Duodenal mucosa (tissue), 2 donors: Measurements from ENCODE around the gene RASA2.

Experiments used
- H3K27ac ChIP-seq: one replicate; pipeline ENCODE4 v1.7.0; 2013; ENCODE audit warnings: low read depth, low read length
- H3K27me3 ChIP-seq, 2 donors: one replicate each; pipeline ENCODE4 v1.7.0; 2013; ENCODE audit warnings: low read length in 2 of 2, control low read depth in 1 of 2; ENCODE audit not compliant: insufficient read depth in 2 of 2, control insufficient read depth in 1 of 2
- H3K36me3 ChIP-seq, 2 donors: one replicate each; pipeline ENCODE4 v1.7.0; 2013; ENCODE audit warnings: low read length in 2 of 2, control low read depth in 1 of 2; ENCODE audit not compliant: insufficient read depth in 2 of 2, control insufficient read depth in 1 of 2
- H3K4me1 ChIP-seq, 2 donors: one replicate each; pipeline ENCODE4 v1.7.0; 2013; ENCODE audit warnings: low read length in 2 of 2, control low read depth in 1 of 2; ENCODE audit not compliant: insufficient read depth in 2 of 2, control insufficient read depth in 1 of 2
- H3K4me3 ChIP-seq, 2 donors: one replicate each; pipeline ENCODE4 v1.7.0; 2013; ENCODE audit warnings: low read length in 2 of 2, low read depth in 1 of 2
- H3K9ac ChIP-seq, 2 donors: one replicate each; pipeline ENCODE4 v1.7.0; 2013; ENCODE audit warnings: low read length in 2 of 2, low read depth in 1 of 2
- H3K9me3 ChIP-seq, 2 donors: one replicate each; pipeline ENCODE4 v1.7.0; 2013; ENCODE audit warnings: low read length in 2 of 2, control low read depth in 1 of 2; ENCODE audit not compliant: control insufficient read depth in 1 of 2

Gene RASA2

GRCh38 chr3:141647562-141647915 is 160.7 kb downstream of the RASA2 start:
- Histone ChIP-seq H3K36me3 (no peaks in the 10 kb centered on the region), H3K4me3 (no peak overlapping the region), H3K4me1 (peaks cover 0 to 3% of the 10 kb centered on the region in 2 donors), H3K27me3 (no peaks in the 10 kb centered on the region), H3K9me3 (no peaks in the 10 kb centered on the region), H3K27ac (no peak overlapping the region), H3K9ac (no peak overlapping the region)

- Histone ChIP-seq H3K4me3 (no peak overlapping the region), H3K9ac (no peak overlapping the region), H3K27me3 (no peaks in the 10 kb centered on the region), H3K4me1 (peaks cover 0 to 3% of the 10 kb centered on the region in 2 donors), H3K27ac (no peak overlapping the region), H3K36me3 (no peaks in the 10 kb centered on the region), H3K9me3 (no peaks in the 10 kb centered on the region)
These were observed 161.5 kb downstream of the RASA2 start for GRCh38 chr3:141648055-141648910.

- H3K9ac ChIP-seq: no peak overlapping the region
- H3K36me3 ChIP-seq: no peaks in the 10 kb centered on the region
- no peaks in the 10 kb centered on the region for H3K27me3 ChIP-seq
- no peaks in the 10 kb centered on the region for H3K9me3 ChIP-seq
- H3K27ac ChIP-seq: no peak overlapping the region
- no peak overlapping the region for H3K4me3 ChIP-seq
- H3K4me1 ChIP-seq: peaks cover 0 to 3% of the 10 kb centered on the region in 2 donors
These were observed 163.0 kb downstream of the RASA2 start for GRCh38 chr3:141649871-141650270.

GRCh38 chr3:141650783-141651182 is 164.0 kb downstream of the RASA2 start:
- no peaks in the 10 kb centered on the region for H3K27me3 ChIP-seq
- H3K27ac ChIP-seq: no peak overlapping the region
- H3K9ac ChIP-seq: no peak overlapping the region
- H3K4me1 ChIP-seq: peaks cover 0 to 3% of the 10 kb centered on the region in 2 donors
- no peak overlapping the region for H3K4me3 ChIP-seq
- no peaks in the 10 kb centered on the region for H3K36me3 ChIP-seq
- no peaks in the 10 kb centered on the region for H3K9me3 ChIP-seq

- Histone ChIP-seq H3K9ac (no peak overlapping the region), H3K27ac (no peak overlapping the region), H3K27me3 (peaks cover 0 to 3% of the 10 kb centered on the region in 2 donors), H3K36me3 (no peaks in the 10 kb centered on the region), H3K4me3 (no peak overlapping the region), H3K9me3 (no peaks in the 10 kb centered on the region), H3K4me1 (peaks cover 0 to 3% of the 10 kb centered on the region in 2 donors)
These were observed 164.6 kb downstream of the RASA2 start for GRCh38 chr3:141651409-141651808.

- Histone ChIP-seq H3K4me3 (no peak overlapping the region), H3K9ac (no peak overlapping the region), H3K27me3 (peaks cover 2 to 4% of the 10 kb centered on the region in 2 donors), H3K36me3 (no peaks in the 10 kb centered on the region), H3K9me3 (no peaks in the 10 kb centered on the region), H3K4me1 (no peaks in the 10 kb centered on the region), H3K27ac (no peak overlapping the region)
These were observed 165.5 kb downstream of the RASA2 start for GRCh38 chr3:141652349-141652748.

GRCh38 chr3:141653847-141654246 is 167.0 kb downstream of the RASA2 start:
- Histone ChIP-seq H3K4me3 (no peak overlapping the region), H3K4me1 (no peaks in the 10 kb centered on the region), H3K36me3 (no peaks in the 10 kb centered on the region), H3K27ac (no peak overlapping the region), H3K27me3 (peaks cover 16 to 17% of the 10 kb centered on the region in 2 donors), H3K9me3 (no peaks in the 10 kb centered on the region), H3K9ac (no peak overlapping the region)

GRCh38 chr3:141655801-141656200 is 169.0 kb downstream of the RASA2 start:
- Histone ChIP-seq H3K36me3 (no peaks in the 10 kb centered on the region), H3K9me3 (no peaks in the 10 kb centered on the region), H3K27me3 (peaks cover 28% of the 10 kb centered on the region in 2 donors), H3K9ac (no peak overlapping the region), H3K27ac (no peak overlapping the region), H3K4me3 (no peak overlapping the region), H3K4me1 (peaks cover 0 to 16% of the 10 kb centered on the region in 2 donors)

- no peak overlapping the region for H3K9ac ChIP-seq
- H3K27ac ChIP-seq: no peak overlapping the region
- no peaks in the 10 kb centered on the region for H3K9me3 ChIP-seq
- H3K36me3 ChIP-seq: no peaks in the 10 kb centered on the region
- peaks cover 28 to 30% of the 10 kb centered on the region in 2 donors for H3K27me3 ChIP-seq
- H3K4me3 ChIP-seq: no peak overlapping the region
- peaks cover 0 to 16% of the 10 kb centered on the region in 2 donors for H3K4me1 ChIP-seq
These were observed 169.9 kb downstream of the RASA2 start for GRCh38 chr3:141656771-141657170.

GRCh38 chr3:141657516-141657915 is 170.7 kb downstream of the RASA2 start:
- Histone ChIP-seq H3K9me3 (no peaks in the 10 kb centered on the region), H3K27me3 (peaks cover 28 to 32% of the 10 kb centered on the region in 2 donors), H3K4me1 (peaks cover 0 to 16% of the 10 kb centered on the region in 2 donors), H3K9ac (no peak overlapping the region), H3K36me3 (no peaks in the 10 kb centered on the region), H3K4me3 (no peak overlapping the region), H3K27ac (no peak overlapping the region)
